WERI-Rb-1 (cell line): ENCODE results near the gene DGLUCY.

Source experiments
- DNase-seq: peaks from one replicate; pipeline ENCODE4 v3.0.0-alpha.2; 2020
- H3K27ac ChIP-seq: fragments of 250-450 bp; sonication (Bioruptor Pico); 2 replicates; pipeline ENCODE4 v1.5.1; 2020; ENCODE audit warnings: mild to moderate bottlenecking, moderate library complexity
- H3K27me3 ChIP-seq: fragments of 250-450 bp; sonication (Bioruptor Pico); 2 replicates; pipeline ENCODE4 v1.5.1; 2021; ENCODE audit warnings: mild to moderate bottlenecking, low read depth, moderate library complexity; ENCODE audit not compliant: insufficient read depth, severe bottlenecking
- H3K36me3 ChIP-seq: fragments of 250-450 bp; sonication (Bioruptor Pico); 2 replicates; pipeline ENCODE4 v1.5.1; 2020; ENCODE audit warnings: mild to moderate bottlenecking, moderate library complexity
- H3K4me3 ChIP-seq: 2 replicates; pipeline ENCODE4 v1.5.1; 2011; ENCODE audit warnings: low read depth, mild to moderate bottlenecking, control low read depth, low read length
- H3K9me3 ChIP-seq: fragments of 250-450 bp; sonication (Bioruptor Pico); 2 replicates; pipeline ENCODE4 v1.5.1; 2021; ENCODE audit warnings: mild to moderate bottlenecking, moderate library complexity; ENCODE audit not compliant: severe bottlenecking
- TF ChIP-seq, protein P1 (sequence below): IDR thresholded peaks from 2 replicates; pipeline ENCODE4 v1.5.1; 2011; ENCODE audit warnings: low read depth, mild to moderate bottlenecking, control low read depth, inconsistent platforms, low read length

Gene DGLUCY

GRCh38 chr14:91113829-91114078 lies at the start of gene DGLUCY:
Gene DGLUCY (plus strand): TSS chr14:91114073. CDS start chr14:91160295, 46,222 bp downstream.
- H3K27ac ChIP-seq: peak within 1 kb of the TSS; percentile 83
- H3K36me3 ChIP-seq: no peaks in the 10 kb centered on the region
- DNase-seq: peak; percentile 84
- TF ChIP-seq, protein P1, sequence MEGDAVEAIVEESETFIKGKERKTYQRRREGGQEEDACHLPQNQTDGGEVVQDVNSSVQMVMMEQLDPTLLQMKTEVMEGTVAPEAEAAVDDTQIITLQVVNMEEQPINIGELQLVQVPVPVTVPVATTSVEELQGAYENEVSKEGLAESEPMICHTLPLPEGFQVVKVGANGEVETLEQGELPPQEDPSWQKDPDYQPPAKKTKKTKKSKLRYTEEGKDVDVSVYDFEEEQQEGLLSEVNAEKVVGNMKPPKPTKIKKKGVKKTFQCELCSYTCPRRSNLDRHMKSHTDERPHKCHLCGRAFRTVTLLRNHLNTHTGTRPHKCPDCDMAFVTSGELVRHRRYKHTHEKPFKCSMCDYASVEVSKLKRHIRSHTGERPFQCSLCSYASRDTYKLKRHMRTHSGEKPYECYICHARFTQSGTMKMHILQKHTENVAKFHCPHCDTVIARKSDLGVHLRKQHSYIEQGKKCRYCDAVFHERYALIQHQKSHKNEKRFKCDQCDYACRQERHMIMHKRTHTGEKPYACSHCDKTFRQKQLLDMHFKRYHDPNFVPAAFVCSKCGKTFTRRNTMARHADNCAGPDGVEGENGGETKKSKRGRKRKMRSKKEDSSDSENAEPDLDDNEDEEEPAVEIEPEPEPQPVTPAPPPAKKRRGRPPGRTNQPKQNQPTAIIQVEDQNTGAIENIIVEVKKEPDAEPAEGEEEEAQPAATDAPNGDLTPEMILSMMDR: no peak
- H3K4me3 ChIP-seq: peak within 1 kb of the TSS; percentile 43
- no peaks in the 10 kb centered on the region for H3K9me3 ChIP-seq
- no peaks in the 10 kb centered on the region for H3K27me3 ChIP-seq

DNA sequence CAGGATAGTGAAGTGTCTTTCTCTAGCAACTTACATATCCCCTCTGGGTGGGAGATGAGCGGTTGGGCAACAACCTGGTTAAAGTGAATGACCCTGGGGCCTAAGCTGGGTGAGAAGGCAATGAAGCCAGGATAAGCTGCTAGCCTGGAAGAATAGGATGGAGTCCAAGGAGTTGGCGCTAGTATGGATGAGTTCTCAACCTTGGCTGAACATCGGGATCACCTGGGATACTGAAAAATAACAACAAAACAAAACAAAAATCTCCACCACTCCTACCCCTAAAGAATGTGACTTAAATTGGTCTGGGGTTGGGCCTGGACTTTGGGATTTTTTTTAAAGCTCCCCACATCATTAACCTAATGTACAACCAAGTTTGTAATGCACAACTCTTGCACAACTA lies 48.6 kb upstream of the DGLUCY start:
- Histone ChIP-seq H3K36me3 (peaks cover 2% of the 10 kb centered on the region), H3K27me3 (no peaks in the 10 kb centered on the region), H3K9me3 (no peaks in the 10 kb centered on the region), H3K27ac (no peak overlapping the region), H3K4me3 (no peak overlapping the region)
- DNase-seq: no peak
- TF ChIP-seq, protein P1: no peak

GRCh38 chr14:91067186-91067585 lies 46.7 kb upstream of the DGLUCY start:
- H3K4me3 ChIP-seq: no peak overlapping the region
- H3K27ac ChIP-seq: no peak overlapping the region
- TF ChIP-seq, protein P1: no peak
- no peaks in the 10 kb centered on the region for H3K9me3 ChIP-seq
- no peaks in the 10 kb centered on the region for H3K27me3 ChIP-seq
- DNase-seq: no peak
- H3K36me3 ChIP-seq: no peaks in the 10 kb centered on the region

DNA sequence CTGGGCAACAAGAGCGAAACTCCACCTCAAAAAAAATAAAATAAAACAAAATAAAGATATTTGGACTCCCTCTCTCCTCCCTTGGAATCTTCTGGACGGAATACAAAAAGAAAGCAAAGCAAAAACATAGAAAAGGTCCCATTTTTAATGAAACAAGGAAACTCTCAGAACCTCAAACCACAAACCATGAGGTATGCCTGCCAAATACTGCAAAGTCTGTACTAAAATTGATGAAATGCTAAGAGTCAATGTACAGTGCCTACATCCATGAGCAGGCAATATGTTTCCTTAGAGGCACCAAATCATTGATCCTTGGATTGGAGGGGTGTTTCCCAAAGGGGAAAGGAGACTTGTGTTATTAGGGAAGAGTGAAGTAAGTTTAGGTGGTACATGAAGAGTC lies 45.2 kb upstream of the DGLUCY start:
- no peak for DNase-seq
- Histone ChIP-seq H3K4me3 (no peak overlapping the region), H3K27ac (no peak overlapping the region), H3K36me3 (no peaks in the 10 kb centered on the region), H3K9me3 (no peaks in the 10 kb centered on the region), H3K27me3 (no peaks in the 10 kb centered on the region)
- TF ChIP-seq, protein P1: no peak

DNA sequence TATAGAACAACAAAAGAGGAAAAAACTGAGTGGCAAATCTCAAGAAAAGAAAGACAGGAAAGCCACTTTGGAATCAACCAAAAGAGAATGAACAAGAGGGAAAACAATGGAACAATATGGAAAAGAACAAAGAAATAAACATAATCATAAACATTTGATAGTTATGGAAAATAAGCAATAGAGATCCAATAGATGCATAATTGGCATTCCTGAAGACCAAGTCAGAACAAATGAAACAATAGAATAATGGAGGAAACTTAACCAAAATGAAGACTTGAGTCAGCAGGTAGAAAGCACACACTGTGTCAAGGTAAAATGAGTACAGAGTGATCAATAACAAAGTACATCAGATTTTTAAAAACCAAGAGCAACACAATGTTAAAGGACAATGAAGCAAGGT lies 43.3 kb upstream of the DGLUCY start:
- TF ChIP-seq, protein P1: no peak
- Histone ChIP-seq H3K9me3 (no peaks in the 10 kb centered on the region), H3K27me3 (no peaks in the 10 kb centered on the region), H3K27ac (no peak overlapping the region), H3K4me3 (no peak overlapping the region), H3K36me3 (no peaks in the 10 kb centered on the region)
- no peak for DNase-seq

DNA sequence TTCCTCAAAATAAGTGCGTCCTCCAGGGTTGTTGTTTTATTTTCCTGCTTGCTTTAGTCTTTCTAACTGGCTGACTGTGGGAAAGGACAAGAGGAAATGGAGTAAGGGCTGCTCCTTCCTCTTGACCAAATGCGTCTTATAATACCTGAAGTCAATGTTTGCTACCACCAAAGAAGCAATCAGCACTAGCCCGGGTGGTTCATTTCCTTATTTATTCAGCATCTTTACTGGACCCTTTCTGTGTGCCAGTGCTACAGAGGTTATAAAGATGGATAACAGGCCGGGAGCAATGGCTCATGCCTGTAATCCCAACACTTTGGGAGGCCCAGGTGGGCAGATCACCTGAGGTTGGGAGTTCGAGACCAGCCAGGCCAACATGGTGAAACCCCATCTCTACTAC lies 38.3 kb upstream of the DGLUCY start:
- Histone ChIP-seq H3K27ac (no peak overlapping the region), H3K9me3 (no peaks in the 10 kb centered on the region), H3K4me3 (no peak overlapping the region), H3K27me3 (no peaks in the 10 kb centered on the region), H3K36me3 (no peaks in the 10 kb centered on the region)
- DNase-seq: no peak
- TF ChIP-seq, protein P1: no peak
